H9 (cell line): ENCODE data around the gene MX2. TPM values are rescaled to one million over a fixed set of nuclear protein-coding genes. Genes with fewer than 3 reads are reported as not detected.

Experiments
- DNase-seq: peaks from one replicate; pipeline ENCODE4 v3.0.0-alpha.2; 2017
- H2AFZ ChIP-seq: one replicate; pipeline ENCODE4 v1.6.1; 2013; ENCODE audit warnings: mild to moderate bottlenecking, low read length, control low read depth, moderate library complexity
- H2AK5ac ChIP-seq: 2 replicates; pipeline ENCODE4 v1.6.1; 2013; ENCODE audit warnings: low read length, control low read depth, mixed read lengths; ENCODE audit not compliant: insufficient read length
- H2BK120ac ChIP-seq: one replicate; pipeline ENCODE4 v1.6.1; 2013; ENCODE audit warnings: low read depth, mild to moderate bottlenecking, low read length, control low read depth, inconsistent platforms; ENCODE audit not compliant: poor library complexity, severe bottlenecking
- H2BK12ac ChIP-seq: 2 replicates; pipeline ENCODE4 v1.6.1; 2013; ENCODE audit warnings: low read length, control low read depth, mixed read lengths, low read depth; ENCODE audit not compliant: insufficient read length
- H2BK15ac ChIP-seq: 2 replicates; pipeline ENCODE4 v1.6.1; 2013; ENCODE audit warnings: low read depth, low read length, control low read depth
- H2BK20ac ChIP-seq: one replicate; pipeline ENCODE4 v1.6.1; 2013; ENCODE audit warnings: low read depth, mild to moderate bottlenecking, low read length, control low read depth, inconsistent platforms; ENCODE audit not compliant: poor library complexity, severe bottlenecking
- H2BK5ac ChIP-seq: 2 replicates; pipeline ENCODE4 v1.6.1; 2013; ENCODE audit warnings: low read length, control low read depth, mixed read lengths; ENCODE audit not compliant: insufficient read length
- H3K14ac ChIP-seq: 2 replicates; pipeline ENCODE4 v1.6.1; 2013; ENCODE audit warnings: low read length, control low read depth; ENCODE audit not compliant: insufficient read depth
- H3K18ac ChIP-seq: 2 replicates; pipeline ENCODE4 v1.6.1; 2013; ENCODE audit warnings: low read depth, mild to moderate bottlenecking, mixed read lengths, low read length, control low read depth; ENCODE audit not compliant: insufficient read length
- H3K23ac ChIP-seq: 2 replicates; pipeline ENCODE4 v1.6.1; 2013; ENCODE audit warnings: low read length, control low read depth, mixed read lengths, low read depth; ENCODE audit not compliant: insufficient read length
- H3K23me2 ChIP-seq: 2 replicates; pipeline ENCODE4 v1.6.1; 2013; ENCODE audit warnings: low read depth, mild to moderate bottlenecking, mixed read lengths, low read length, control low read depth; ENCODE audit not compliant: insufficient read length, poor library complexity, severe bottlenecking
- H3K27ac ChIP-seq: 2 replicates; pipeline ENCODE4 v1.5.1; 2013; ENCODE audit warnings: low read length, control low read depth, mixed read lengths, low read depth; ENCODE audit not compliant: insufficient read length
- H3K27me3 ChIP-seq: 2 replicates; pipeline ENCODE4 v1.6.1; 2013; ENCODE audit warnings: low read length, control low read depth, inconsistent platforms; ENCODE audit not compliant: insufficient read depth
- H3K4ac ChIP-seq: 2 replicates; pipeline ENCODE4 v1.6.1; 2013; ENCODE audit warnings: low read depth, mild to moderate bottlenecking, control low read depth, inconsistent platforms, low read length, moderate library complexity
- H3K4me1 ChIP-seq: 2 replicates; pipeline ENCODE4 v1.6.1; 2013; ENCODE audit warnings: low read length, control low read depth, inconsistent platforms; ENCODE audit not compliant: insufficient read depth
- H3K4me2 ChIP-seq: 2 replicates; pipeline ENCODE4 v1.6.1; 2013; ENCODE audit warnings: low read length, control low read depth, mixed read lengths; ENCODE audit not compliant: insufficient read length, insufficient read depth
- H3K56ac ChIP-seq: 2 replicates; pipeline ENCODE4 v1.6.1; 2013; ENCODE audit warnings: low read depth, mild to moderate bottlenecking, mixed read lengths, low read length, control low read depth; ENCODE audit not compliant: insufficient read length
- H3K79me1 ChIP-seq: 2 replicates; pipeline ENCODE4 v1.6.1; 2013; ENCODE audit warnings: low read depth, mild to moderate bottlenecking, moderate library complexity, low read length, control low read depth, inconsistent platforms; ENCODE audit not compliant: insufficient read depth, poor library complexity, severe bottlenecking
- H3K79me2 ChIP-seq: 2 replicates; pipeline ENCODE4 v1.6.1; 2013; ENCODE audit warnings: low read length, control low read depth, inconsistent platforms; ENCODE audit not compliant: insufficient read depth
- H3K9ac ChIP-seq: 2 replicates; pipeline ENCODE4 v1.6.1; 2013; ENCODE audit warnings: low read length, control low read depth, mixed read lengths; ENCODE audit not compliant: insufficient read length; ENCODE audit errors: extremely low read depth
- H3K9me3 ChIP-seq: one replicate; pipeline ENCODE4 v1.6.1; 2013; ENCODE audit warnings: low read depth, low read length, inconsistent platforms; ENCODE audit not compliant: control insufficient read depth
- H3T11ph ChIP-seq: one replicate; pipeline ENCODE4 v1.6.1; 2013; ENCODE audit warnings: mild to moderate bottlenecking, low read length, control low read depth, inconsistent platforms
- H4K20me1 ChIP-seq: one replicate; pipeline ENCODE4 v1.6.1; 2013; ENCODE audit not compliant: control insufficient read depth, insufficient read length, insufficient read depth
- H4K5ac ChIP-seq: 2 replicates; pipeline ENCODE4 v1.6.1; 2013; ENCODE audit warnings: low read depth, mild to moderate bottlenecking, mixed read lengths, low read length, control low read depth; ENCODE audit not compliant: insufficient read length
- H4K8ac ChIP-seq: replicated peaks from 2 replicates; pipeline ENCODE4 v1.6.1; 2013; ENCODE audit warnings: low read length, control low read depth, mixed read lengths, low read depth; ENCODE audit not compliant: insufficient read length
- H4K91ac ChIP-seq: 2 replicates; pipeline ENCODE4 v1.6.1; 2013; ENCODE audit warnings: low read depth, mild to moderate bottlenecking, moderate library complexity, mixed read lengths, low read length, control low read depth; ENCODE audit not compliant: insufficient read length
- H3K27ac Mint-ChIP-seq, 3 experiments: 2 replicates in 2 of 3; 3 replicates in 1 of 3; pipeline ENCODE4 v1.8.0; 2020 to 2021; ENCODE audit warnings: mixed read lengths in 3 of 3, mild to moderate bottlenecking in 1 of 3, moderate library complexity in 1 of 3
- H3K27me3 Mint-ChIP-seq: 2 replicates; pipeline ENCODE4 v1.8.0; 2021; ENCODE audit warnings: low read depth, mild to moderate bottlenecking, moderate library complexity, mixed read lengths
- H3K36me3 Mint-ChIP-seq, 3 experiments: 2 replicates in 2 of 3; 3 replicates in 1 of 3; pipeline ENCODE4 v1.8.0; 2020 to 2021; ENCODE audit warnings: low read depth in 3 of 3, mixed read lengths in 3 of 3; ENCODE audit not compliant: insufficient read depth in 1 of 3
- H3K4me1 Mint-ChIP-seq, 2 experiments: 2 replicates each; pipeline ENCODE4 v1.8.0; 2020; ENCODE audit warnings: mixed read lengths in 2 of 2
- H3K4me3 Mint-ChIP-seq, 2 experiments: 2 replicates in 1 of 2; 3 replicates in 1 of 2; pipeline ENCODE4 v1.8.0; 2020 to 2021; ENCODE audit warnings: mild to moderate bottlenecking in 2 of 2, mixed read lengths in 2 of 2, moderate library complexity in 1 of 2
- H3K9me3 Mint-ChIP-seq, 2 experiments: 2 replicates in 1 of 2; 3 replicates in 1 of 2; pipeline ENCODE4 v1.8.0; 2020; ENCODE audit warnings: mild to moderate bottlenecking in 2 of 2, mixed read lengths in 2 of 2, moderate library complexity in 1 of 2
- WGBS: extraction: QIAGEN DNeasy Blood & Tissue Kit; methylation state at CpG from one replicate; pipeline ENCODE4 v1.1.7; 2013; ENCODE audit warnings: missing lambda C conversion rate, low lambda C conversion rate, mixed read lengths; ENCODE audit not compliant: insufficient read length; ENCODE audit errors: extremely low coverage; 5-methylcytosine and 5-hydroxymethylcytosine counted together
- total RNA-seq: library from RNA; stranded (reverse); gene quantifications from 2 replicates; pipeline ENCODE4 v1.2.1, GENCODE V29; 2021
- TF ChIP-seq, protein P1 (sequence below): fragments of 200-600 bp; sonication (generic); conservative IDR thresholded peaks from 3 replicates; pipeline ENCODE4 v1.8.0; 2021; ENCODE audit warnings: antibody characterized with exemption, mild to moderate bottlenecking

Gene MX2
- total RNA-seq, 1 experiment from 2014 or later = 1.8 TPM

GRCh38 chr21:41451753-41452676 lies 90.2 kb downstream of the MX2 start:
- no peak overlapping the region for H3K27ac Mint-ChIP-seq
- WGBS = no CpG with 5 or more reads among the region's 16 CpGs

More at GRCh38 chr21:41451753-41452676, 90.2 kb downstream of the MX2 start:
- Histone ChIP-seq H3K79me2 (no peaks in the 10 kb centered on the region), H3K79me1 (no peaks in the 10 kb centered on the region), H3T11ph (no peak overlapping the region), H3K18ac (no peak overlapping the region), H3K27ac (no peak overlapping the region), H3K23ac (no peak overlapping the region), H4K91ac (no peak overlapping the region), H2BK20ac (no peak overlapping the region), H2BK5ac (no peak overlapping the region), H4K20me1 (no peaks in the 10 kb centered on the region), H2BK120ac (no peak overlapping the region), H3K23me2 (no peaks in the 10 kb centered on the region), H2AFZ (no peak overlapping the region), H3K4ac (no peak overlapping the region), H2BK12ac (no peak overlapping the region), H3K4me2 (no peak overlapping the region), H2BK15ac (no peak overlapping the region), H3K14ac (no peak overlapping the region), H3K9ac (no peak overlapping the region), H3K9me3 (no peaks in the 10 kb centered on the region), H3K4me1 (peaks cover 3% of the 10 kb centered on the region; the same call in 1 of the 2 replicates), H3K56ac (no peak overlapping the region), H4K5ac (no peak overlapping the region), H2AK5ac (no peak overlapping the region), H4K8ac (no peak overlapping the region), H3K27me3 (no peaks in the 10 kb centered on the region)
- TF ChIP-seq, protein P1, sequence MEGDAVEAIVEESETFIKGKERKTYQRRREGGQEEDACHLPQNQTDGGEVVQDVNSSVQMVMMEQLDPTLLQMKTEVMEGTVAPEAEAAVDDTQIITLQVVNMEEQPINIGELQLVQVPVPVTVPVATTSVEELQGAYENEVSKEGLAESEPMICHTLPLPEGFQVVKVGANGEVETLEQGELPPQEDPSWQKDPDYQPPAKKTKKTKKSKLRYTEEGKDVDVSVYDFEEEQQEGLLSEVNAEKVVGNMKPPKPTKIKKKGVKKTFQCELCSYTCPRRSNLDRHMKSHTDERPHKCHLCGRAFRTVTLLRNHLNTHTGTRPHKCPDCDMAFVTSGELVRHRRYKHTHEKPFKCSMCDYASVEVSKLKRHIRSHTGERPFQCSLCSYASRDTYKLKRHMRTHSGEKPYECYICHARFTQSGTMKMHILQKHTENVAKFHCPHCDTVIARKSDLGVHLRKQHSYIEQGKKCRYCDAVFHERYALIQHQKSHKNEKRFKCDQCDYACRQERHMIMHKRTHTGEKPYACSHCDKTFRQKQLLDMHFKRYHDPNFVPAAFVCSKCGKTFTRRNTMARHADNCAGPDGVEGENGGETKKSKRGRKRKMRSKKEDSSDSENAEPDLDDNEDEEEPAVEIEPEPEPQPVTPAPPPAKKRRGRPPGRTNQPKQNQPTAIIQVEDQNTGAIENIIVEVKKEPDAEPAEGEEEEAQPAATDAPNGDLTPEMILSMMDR = no peak
- Mint-ChIP-seq H3K4me3 (no peak overlapping the region), H3K4me1 (peaks cover 29 to 32% of the 10 kb centered on the region in 2 experiments), H3K9me3 (no peaks in the 10 kb centered on the region; a peak in 2 of 5 replicates), H3K36me3 (peaks cover 0 to 6% (median 6%) of the 10 kb centered on the region in 3 experiments; a peak in 2 of 7 replicates), H3K27me3 (no peaks in the 10 kb centered on the region)
- DNase-seq = no peak
